NCI-H1105 (cell line): Measurements from ENCODE around the gene CST4.
"Not testable (repeated sequence)": the region's sequence is repeated elsewhere in the genome, so short reads cannot be mapped to it uniquely, and the experiment has no call there.

ENCODE experiments used
- DNase-seq: peaks from one replicate; lab custom pipeline; 2025; lab: John Stamatoyannopoulos, UW

The CST4 gene, protein sequence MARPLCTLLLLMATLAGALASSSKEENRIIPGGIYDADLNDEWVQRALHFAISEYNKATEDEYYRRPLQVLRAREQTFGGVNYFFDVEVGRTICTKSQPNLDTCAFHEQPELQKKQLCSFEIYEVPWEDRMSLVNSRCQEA

DNA sequence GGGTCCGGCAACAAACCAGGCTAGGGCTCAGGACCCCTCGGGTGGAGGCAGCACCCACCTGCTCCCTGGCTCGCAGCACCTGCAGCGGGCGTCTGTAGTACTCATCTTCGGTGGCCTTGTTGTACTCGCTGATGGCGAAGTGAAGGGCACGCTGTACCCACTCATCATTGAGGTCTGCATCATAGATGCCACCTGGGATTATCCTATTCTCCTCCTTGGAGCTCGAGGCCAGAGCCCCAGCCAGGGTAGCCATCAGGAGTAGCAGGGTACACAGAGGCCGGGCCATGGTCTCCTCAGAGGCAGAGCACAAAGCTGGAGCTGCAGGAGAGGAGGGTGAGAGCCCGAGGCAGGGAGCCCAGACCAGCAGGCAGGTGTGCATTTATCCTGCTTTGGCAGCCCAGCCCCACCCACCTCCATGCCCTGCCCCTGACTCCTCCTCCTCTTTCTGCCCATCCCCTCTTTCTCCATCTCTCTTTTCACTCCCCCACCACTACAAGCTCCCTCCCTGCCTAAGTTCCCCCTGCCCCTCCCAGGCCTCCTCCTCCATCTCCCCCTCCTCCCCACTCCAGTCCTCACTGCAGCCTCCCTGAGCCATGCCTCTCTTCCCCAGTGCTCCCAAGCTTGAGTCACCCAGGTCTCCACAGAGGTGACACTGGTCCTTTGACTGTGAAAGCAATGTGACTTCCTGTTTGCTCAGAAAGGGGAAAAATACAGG lies at the start of gene CST4:
Gene CST4, minus strand, starts transcription at position 355 of the 715 bp plus-strand sequence. Its CDS starts 69 bp downstream, at position 286.
- DNase-seq = not testable (repeated sequence)

DNA sequence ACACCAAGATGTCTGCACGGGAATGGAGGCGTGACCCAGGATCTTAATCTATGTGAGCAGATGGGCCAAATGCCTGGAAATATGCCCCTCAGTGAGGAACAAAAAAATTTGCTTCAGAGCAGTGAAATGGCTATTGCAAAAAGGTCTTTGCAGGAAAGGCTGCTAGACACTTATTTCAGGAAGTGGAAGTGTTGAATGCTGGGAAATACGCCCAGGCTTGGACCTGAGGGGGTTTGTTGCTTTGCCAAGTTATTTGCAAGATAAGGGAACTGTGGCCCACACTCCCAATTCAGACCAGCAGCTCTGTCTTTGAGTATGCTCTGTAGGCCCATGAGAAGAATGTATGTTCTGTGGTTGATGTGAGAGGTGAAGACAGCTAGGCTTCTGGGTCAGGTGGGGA lies 46.6 kb upstream of the CST4 start:
- not testable (repeated sequence) for DNase-seq

DNA sequence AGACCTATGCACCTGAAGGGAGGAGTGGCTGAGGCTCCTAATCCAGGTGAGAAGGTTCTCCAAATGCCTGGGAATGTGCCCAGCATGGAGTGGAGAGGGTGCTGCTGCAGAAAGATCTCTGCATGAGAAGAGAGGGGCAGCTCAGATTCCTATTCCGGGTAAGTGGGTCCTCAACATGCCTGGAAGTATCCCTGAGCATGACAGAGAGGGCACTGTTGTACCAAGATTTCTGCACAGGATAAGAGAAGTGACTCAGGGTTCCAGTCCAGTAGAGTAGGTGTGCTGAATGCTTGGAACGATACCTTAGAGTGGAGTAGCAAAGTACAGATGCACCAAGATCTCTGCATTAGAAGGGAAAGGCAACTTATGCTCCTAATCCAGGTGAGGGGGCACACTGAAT lies 46.1 kb upstream of the CST4 start:
- not testable (repeated sequence) for DNase-seq

DNA sequence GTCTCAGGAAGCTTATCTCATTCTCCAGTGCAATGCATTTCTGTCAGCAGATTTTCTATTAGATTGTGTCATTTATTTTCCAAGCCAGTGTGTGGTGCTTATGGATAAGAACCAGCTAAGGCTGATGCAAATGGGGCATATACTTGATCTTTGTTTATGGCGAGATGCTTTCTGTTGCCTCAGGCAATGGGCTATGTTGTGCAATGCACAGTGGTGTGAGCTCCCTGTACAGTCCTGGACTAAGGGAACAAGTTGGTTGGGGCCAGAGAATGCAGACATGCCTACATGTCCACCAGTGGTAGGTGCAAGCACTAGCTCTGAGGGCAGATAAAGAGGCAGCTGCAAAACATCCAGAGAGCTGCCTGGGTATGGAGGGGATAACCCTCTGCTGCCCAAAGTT lies 45.6 kb upstream of the CST4 start:
- not testable (repeated sequence) for DNase-seq

DNA sequence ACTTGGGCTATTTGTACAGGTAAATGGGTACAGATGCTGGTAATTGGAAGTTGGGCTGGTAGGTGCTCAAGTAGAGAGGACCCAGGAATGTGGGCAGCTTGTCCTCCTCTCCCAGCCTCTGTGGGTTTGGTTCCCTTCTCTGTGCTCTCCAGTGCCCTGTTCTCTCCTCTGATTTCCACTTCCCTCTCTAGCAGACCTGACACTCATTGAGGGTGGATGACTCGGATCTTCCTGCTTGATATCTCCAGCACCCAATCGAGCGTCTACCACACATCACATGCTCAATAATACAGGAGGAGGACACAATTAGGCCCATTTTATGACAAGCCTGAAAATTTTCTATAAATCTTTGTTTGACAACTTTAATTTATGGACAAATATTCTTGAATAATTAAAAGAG lies 38.2 kb upstream of the CST4 start:
- no peak for DNase-seq

DNA sequence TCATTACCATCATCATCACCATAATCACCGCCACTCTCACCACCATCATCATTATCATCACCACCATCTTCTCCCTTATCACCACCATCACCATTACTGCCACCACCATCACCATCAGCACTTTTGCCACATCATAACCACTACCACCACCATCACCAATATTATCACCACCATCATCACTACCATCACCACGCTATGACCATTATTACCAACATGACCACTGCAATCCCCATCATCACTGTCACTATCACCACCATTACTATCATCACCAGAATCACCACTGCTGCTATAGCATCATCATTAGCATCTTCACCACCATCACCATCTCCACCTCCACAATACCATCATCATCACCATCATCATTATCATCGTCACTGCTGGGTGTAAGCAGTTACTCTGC lies 36.3 kb upstream of the CST4 start:
- DNase-seq = no peak

DNA sequence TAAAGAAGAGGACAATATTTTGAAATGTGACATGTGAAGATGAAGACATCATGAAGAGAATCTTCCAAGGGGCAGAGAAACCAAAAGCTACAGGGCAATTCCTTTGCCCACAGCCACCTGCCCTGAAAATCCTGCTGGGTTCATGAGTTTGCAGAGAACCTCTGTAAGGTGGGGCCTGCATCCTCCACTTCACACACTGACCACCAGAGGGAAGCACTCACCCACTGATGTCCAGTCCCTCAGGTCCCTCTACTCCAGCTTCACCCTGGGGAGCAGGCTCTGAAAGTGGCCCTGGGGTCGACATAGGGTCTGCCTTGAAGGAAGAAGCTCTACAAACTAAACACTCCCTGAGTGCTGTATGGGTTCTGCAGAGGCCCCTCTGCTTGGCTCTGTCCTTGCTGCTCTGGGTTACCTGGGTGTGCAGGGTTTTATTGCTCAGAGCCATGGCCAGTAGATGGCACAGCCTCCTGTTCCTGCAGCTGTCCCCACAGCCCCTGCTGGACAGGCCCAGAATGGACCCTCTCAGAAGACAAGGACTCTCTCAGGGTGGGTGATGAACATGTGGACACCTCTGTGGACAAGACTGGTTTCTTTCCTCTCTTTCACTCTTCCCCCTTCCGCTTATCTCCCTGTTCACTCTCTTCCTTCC lies 34.9 kb upstream of the CST4 start:
- not testable (repeated sequence) for DNase-seq

DNA sequence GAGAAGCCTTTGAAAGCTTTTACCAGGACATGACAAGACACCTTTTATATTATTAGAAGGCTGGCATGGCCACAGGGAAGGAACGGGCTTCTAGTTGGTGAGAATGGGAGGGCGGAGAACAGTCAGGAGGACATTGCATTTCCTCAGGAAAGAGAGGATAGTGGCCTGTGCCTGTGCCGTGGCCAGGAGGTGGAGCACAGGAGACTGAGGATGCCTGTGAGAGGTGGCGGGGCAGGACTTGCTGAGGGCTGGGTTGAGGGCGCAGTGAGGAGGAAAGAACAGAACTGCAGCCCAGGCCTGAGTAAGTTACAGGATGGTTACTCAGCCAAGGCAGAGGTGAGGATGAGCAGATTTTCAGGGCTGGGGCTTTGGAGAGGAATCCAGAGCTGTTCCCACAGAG lies 34.0 kb upstream of the CST4 start:
- DNase-seq = not testable (repeated sequence)

DNA sequence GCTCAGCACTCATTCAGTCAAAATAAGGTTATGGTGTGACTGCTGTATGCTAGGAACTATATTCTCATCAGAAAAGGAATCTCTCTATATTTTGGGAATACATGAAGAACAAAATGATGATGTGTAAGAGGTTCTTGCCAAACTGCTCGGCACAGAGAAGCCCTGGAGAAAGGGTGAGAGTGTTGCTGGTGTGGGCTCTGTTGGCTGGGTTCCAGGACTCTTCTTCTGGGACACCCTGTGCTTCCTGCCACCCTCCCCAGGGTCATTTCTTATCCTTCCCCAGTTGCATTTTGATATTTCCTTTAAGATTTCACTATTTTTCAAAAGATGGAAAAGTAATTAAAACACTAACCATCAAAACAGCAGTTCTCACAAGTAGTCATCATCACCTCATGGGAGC lies 33.1 kb upstream of the CST4 start:
- no peak for DNase-seq

DNA sequence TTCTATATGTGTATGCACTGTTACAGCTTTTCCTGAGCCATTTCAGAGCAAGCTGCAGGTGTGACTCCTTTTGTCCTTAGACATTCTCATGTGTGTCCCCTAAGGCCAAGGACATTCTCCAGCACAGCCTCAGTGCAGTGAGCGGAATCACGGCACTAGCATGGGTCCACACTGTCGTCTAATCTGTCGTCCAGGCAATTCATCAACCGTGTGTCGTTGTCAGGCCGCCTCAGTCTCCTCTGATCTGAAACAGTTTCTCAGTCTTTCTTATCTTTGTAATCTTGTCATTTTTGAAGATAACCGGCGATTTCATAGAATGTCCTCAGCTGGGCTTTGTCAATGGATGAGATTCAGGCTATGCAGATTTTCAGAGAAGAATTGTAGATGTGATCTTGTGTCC lies 30.5 kb upstream of the CST4 start:
- DNase-seq = not testable (repeated sequence)

DNA sequence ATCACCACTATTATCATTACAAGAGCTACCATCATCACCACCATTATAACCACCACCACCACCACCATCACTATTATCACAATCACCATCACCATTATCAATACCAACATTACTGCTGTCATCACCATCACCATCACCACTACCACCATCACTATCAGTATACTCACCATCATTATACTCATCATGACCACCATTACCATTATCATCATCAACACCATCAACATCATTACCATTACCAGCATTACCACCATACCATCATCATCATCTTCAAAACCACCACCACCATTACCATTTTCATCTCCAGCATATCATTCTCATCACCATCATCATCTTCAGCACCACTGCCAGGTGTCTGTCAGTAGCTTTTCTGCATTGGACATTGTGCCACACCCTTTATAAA lies 22.9 kb upstream of the CST4 start:
- not testable (repeated sequence) for DNase-seq

DNA sequence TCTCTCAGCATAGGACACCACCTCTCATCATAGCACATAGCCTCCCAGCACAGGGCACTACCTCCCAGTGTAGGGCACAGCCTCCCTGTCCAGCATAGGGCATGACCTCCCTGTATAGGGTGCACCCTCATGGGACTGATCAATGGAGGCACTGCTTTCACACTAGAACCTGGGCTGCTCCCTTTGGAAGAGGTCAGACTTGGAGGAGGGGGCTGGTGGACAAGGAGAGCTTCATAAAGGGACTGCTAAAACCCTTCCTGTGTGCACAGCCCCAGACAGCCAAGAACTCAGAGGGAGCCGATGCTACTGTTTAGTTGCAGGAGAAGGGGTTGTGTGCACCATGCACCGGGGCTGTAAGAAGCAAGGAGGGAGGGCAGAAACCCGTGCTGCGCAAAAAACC lies 21.9 kb upstream of the CST4 start:
- DNase-seq = no peak

DNA sequence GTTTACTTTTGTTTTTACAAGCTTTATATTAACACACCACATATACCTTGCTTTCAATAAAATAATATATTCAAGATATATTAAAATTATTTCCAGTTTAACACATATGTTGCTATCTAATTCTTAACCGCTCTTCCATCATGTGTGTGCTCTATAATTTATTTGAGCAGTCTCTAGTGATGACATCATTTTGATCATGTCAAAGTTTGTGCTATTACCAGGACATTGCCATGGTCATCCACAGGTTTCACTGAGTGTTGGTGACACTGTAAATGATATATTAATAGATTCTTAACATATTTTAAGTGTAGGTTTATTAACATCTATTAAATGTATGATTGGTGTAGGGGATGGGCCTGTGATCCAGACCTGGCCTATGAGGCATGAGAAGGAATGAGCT lies 17.1 kb upstream of the CST4 start:
- no peak for DNase-seq

DNA sequence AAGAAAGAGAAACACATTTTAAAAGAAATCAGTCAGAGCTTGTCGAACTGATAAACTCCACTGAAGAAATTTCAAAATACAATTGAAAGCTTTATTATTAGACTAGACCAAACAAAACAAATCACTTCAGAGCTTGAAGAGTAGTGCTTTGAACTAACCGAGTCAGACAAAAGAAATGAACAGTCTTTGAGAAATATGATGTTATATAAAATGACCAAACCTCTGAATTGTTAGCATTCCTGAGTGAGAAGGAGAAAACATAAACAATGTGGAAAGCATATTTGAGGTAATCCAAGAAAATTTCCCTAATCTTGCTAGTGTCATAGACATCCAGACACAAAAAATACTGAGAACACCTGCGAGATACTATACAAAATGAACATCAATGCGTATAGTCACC lies 13.2 kb upstream of the CST4 start:
- no peak for DNase-seq

DNA sequence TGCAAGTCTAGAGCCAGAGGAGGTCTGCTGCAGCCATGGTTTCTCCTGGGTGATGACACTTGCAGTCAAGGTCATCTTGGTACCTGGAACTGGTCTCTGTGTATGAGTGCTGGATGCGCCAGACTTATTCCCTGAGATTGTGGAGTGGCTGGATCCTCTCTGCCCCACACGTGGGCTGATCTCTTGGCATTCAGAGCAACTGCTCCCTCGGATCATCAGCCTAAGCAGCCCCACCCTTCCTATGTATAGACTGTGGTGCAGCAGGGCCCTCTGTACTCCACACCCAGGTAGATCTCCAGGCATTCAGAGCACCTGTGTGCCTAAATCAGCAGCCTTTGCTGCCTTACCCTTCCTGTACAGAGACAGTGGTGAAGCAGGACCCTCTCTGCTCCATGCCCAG lies 12.1 kb upstream of the CST4 start:
- DNase-seq = no peak

DNA sequence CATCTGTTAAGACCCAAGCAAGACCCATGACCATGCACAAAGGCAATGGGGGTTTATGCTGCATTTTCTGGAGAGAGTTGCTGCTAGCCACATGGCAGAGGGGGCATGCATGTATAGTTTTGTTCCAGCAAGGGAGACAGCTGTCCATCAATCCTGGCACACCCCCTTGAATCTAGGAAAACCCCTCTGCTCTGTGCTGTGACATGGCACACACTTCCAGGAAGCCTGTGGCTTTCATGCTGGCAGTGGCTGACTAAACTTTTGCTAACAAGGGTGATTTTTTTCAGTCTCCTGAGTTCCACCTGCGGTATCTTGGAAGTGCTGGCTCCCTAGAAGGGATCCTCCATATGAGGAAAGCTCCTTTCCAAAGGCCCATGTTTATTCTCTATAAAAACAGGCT lies 9.1 kb upstream of the CST4 start:
- DNase-seq = no peak

DNA sequence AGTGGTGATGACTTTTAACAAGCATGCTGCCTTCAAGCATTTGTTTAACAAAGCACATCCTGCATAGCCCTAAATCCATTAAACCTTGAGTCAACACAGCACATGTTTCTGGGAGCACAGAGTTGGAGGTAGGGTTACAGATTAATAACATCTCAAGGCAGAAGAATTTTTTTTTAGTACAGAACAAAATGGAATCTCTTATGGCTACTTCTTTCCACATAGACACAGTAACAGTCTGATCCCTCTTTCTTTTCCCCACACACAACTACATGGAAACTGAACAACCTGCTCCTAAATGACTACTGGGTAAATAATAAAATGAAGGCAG lies 6.2 kb upstream of the CST4 start:
- DNase-seq = not testable (repeated sequence)

DNA sequence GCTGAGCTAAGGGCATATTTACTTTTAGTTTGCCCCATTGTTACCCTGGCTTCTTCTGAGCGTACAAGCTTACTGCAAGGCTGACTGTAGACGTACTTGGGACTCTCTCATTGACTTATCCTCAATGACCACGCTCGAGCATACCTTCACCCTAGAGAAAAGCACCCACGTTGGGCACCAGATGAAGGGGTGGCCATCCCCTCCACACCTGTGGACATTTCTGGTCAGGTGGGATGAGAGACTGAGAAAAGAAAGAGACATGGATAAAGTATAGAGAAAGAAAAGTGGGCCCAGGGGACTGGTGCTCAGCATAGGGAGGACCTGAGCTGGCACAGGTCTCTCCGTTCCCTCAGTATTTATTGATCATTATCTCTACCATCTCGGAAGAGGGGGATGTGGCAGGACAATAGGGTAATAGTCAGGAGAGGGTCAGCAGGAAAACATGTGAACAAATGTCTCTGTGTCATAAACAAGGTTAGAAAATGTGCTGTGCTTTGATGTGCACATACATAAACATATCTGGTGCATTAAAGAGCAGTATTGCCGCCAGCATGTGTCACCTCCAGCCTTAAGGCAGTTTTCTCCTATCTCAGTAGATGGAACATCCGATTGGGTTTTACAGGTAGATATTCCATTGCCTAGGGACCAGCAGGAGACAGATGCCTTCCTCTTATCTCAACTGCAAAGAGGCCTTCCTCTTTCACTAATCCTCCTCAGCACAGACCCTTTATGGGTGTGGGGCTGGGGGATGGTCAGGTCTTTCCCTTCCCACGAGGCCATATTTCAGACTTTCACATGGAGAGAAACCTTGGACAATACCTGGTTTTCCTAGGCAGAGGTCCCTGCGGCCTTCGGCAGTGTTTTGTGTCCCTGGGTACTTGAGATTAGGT lies 5.6 kb upstream of the CST4 start:
- DNase-seq = not testable (repeated sequence)

DNA sequence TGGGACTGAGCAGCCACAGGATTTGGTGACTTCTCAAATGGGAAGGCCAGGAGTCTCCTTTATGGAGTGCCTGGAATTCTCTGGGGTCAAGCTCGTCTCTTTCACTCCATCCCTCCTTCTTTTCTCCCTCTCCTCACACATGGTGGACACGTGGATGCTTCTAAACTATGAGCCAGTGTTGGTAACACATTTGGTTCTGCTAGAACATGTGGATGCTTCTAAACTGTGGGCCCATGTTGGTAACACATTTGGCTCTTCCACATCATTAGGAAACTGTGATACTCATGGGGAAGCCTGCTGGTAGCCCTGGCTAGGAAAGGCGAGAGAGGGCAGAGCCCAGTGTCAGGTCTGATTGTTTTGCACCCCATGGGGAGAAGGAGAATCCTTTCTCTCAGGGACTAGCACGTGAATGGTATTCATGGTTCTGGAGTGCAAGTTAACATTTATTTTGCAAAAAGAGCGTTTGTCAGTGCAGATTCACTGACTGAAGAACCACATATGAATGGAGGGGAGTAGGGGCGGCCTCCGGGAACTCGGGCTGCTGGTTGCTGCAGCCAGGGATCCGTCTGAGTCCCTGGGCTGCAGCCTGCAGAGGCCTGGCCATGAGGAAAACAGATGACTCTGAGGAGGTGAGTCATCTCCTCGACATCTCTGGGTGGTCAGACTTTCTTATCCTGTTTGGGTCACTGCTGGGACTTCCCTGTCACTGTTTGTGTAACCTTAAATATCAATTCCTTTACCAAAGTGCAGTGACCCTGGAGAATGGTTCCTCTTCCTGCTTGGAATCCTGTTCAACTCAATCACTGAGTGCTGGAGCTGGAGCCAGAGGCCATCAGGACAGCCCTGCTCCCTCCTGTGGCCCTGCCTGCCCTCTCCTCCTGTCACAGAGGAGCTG lies 4.1 kb upstream of the CST4 start:
- not testable (repeated sequence) for DNase-seq

DNA sequence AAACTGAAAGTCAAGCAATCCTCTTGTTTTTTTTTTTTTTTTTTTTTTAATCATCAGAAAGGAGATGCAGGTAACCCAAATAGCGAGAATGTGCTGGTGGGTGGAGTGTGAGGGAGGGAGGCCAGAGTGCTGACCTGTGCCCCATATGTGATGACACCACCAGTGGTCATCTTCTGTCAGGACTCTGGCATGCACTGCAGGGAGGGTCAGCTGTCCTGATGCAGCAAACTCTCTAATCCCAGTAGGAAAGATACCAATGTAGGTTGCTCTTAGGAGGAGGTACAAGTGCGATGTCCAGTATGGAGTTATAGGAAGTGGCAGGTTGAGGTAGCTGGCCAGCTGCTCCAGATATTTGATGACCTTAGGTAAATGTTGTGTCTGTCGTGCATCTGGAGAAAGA lies 2.8 kb upstream of the CST4 start:
- no peak for DNase-seq

DNA sequence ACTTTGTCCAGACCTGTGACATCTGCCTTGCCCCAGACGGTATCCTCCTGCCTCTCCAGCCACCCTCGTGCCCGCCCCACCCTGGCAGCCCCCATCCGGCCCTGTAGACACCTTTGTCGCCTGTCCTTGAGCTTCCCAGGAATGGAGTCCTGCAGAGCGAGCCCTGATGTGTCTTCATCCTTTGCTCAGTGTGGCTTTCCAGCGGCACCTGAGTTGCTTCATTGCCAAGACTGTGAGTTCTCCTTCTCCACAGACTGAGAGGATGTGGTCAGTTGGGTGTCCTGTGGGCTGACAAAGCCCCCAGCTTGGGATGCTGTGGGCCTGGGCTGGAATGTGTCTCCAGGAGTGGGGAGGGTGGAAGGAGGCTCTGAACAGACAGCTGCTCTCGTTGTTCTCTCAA lies 1.7 kb upstream of the CST4 start:
- DNase-seq = no peak

DNA sequence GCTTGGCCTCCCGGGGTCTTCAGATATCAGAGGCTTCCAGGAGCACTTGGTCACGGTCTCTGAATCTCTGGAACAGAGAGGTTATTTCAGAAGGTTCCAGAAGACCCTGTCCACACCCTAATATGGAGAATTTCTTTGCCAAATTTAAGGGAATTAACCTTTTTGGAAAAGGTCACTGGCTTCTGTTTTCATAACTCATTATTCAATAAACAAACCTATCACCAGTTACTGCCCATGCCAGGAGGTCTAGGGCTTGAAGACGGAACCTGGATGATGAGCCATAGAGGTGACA lies 507 bp upstream of the CST4 start:
- DNase-seq = no peak
